Mesendoderm (in vitro differentiated cells): ENCODE data around the gene SMYD3.
A peak's percentile ranks its signal among the peaks of the same experiment; 100 is the strongest.

Source experiments
- DNase-seq: peaks from one replicate; pipeline ENCODE4 v3.0.0; 2013
- H2AK5ac ChIP-seq: 2 replicates; pipeline ENCODE4 v1.6.1; 2013; ENCODE audit warnings: low read length, inconsistent platforms
- H2BK120ac ChIP-seq: 2 replicates; pipeline ENCODE4 v1.6.1; 2013; ENCODE audit warnings: low read depth, mild to moderate bottlenecking, low read length, moderate library complexity, mixed read lengths
- H2BK15ac ChIP-seq: replicated peaks from 2 replicates; pipeline ENCODE4 v1.6.1; 2013; ENCODE audit warnings: low read depth, mild to moderate bottlenecking, moderate library complexity
- H2BK5ac ChIP-seq: 2 replicates; pipeline ENCODE4 v1.6.1; 2013; ENCODE audit warnings: low read length, inconsistent platforms
- H3K18ac ChIP-seq: 2 replicates; pipeline ENCODE4 v1.6.1; 2013; ENCODE audit warnings: mild to moderate bottlenecking, low read length, mixed read lengths
- H3K23ac ChIP-seq: one replicate; pipeline ENCODE4 v1.6.1; 2013; ENCODE audit warnings: low read length
- H3K27ac ChIP-seq: 2 replicates; pipeline ENCODE4 v1.5.1; 2013; ENCODE audit warnings: low read depth, mild to moderate bottlenecking, inconsistent platforms, low read length, moderate library complexity
- H3K27me3 ChIP-seq: 2 replicates; pipeline ENCODE4 v1.6.1; 2013; ENCODE audit warnings: low read length, control low read depth, mild to moderate bottlenecking, inconsistent platforms; ENCODE audit not compliant: insufficient read depth, poor library complexity
- H3K36me3 ChIP-seq: 2 replicates; pipeline ENCODE4 v1.6.1; 2013; ENCODE audit warnings: low read length, inconsistent platforms; ENCODE audit not compliant: control insufficient read depth, insufficient read depth
- H3K4ac ChIP-seq: one replicate; pipeline ENCODE4 v1.6.1; 2013; ENCODE audit warnings: low read depth, mild to moderate bottlenecking, low read length, moderate library complexity
- H3K4me1 ChIP-seq: 2 replicates; pipeline ENCODE4 v1.6.1; 2013; ENCODE audit warnings: low read depth, low read length, inconsistent platforms; ENCODE audit not compliant: control insufficient read depth
- H3K4me2 ChIP-seq: 2 replicates; pipeline ENCODE4 v1.6.1; 2013; ENCODE audit warnings: low read length
- H3K4me3 ChIP-seq: 2 replicates; pipeline ENCODE4 v1.5.1; 2013; ENCODE audit warnings: mild to moderate bottlenecking, low read length
- H3K56ac ChIP-seq: one replicate; pipeline ENCODE4 v1.6.1; 2013; ENCODE audit warnings: low read length
- H3K79me1 ChIP-seq: 2 replicates; pipeline ENCODE4 v1.6.1; 2013; ENCODE audit warnings: low read length, inconsistent platforms
- H3K79me2 ChIP-seq: 2 replicates; pipeline ENCODE4 v1.6.1; 2013; ENCODE audit warnings: mild to moderate bottlenecking, low read length; ENCODE audit not compliant: control insufficient read depth, insufficient read depth
- H3K9ac ChIP-seq: 2 replicates; pipeline ENCODE4 v1.6.1; 2013; ENCODE audit warnings: low read length, inconsistent platforms
- H4K5ac ChIP-seq: one replicate; pipeline ENCODE4 v1.6.1; 2013; ENCODE audit warnings: low read length
- H4K8ac ChIP-seq: one replicate; pipeline ENCODE4 v1.6.1; 2013; ENCODE audit warnings: low read depth, mild to moderate bottlenecking, control low read depth, low read length, moderate library complexity
- WGBS: extraction: QIAGEN DNeasy Blood & Tissue Kit; methylation state at CpG from one replicate; pipeline ENCODE4 v1.1.7; 2013; ENCODE audit warnings: low lambda C conversion rate, missing lambda C conversion rate; ENCODE audit not compliant: insufficient coverage; ENCODE audit errors: extremely low coverage; 5-methylcytosine and 5-hydroxymethylcytosine counted together

Gene SMYD3

GRCh38 chr1:246418565-246419312, 88.3 kb downstream of the SMYD3 start:
- Histone ChIP-seq H3K56ac (no peak overlapping the region), H3K36me3 (no peaks in the 10 kb centered on the region), H3K4me3 (no peak overlapping the region), H3K4ac (no peak overlapping the region), H4K8ac (no peak overlapping the region), H3K27me3 (no peaks in the 10 kb centered on the region), H3K9ac (no peak overlapping the region), H3K4me2 (no peak overlapping the region), H2AK5ac (no peak overlapping the region), H2BK5ac (no peak overlapping the region), H4K5ac (no peak overlapping the region), H2BK15ac (no peak overlapping the region), H3K27ac (no peak overlapping the region), H3K18ac (no peak overlapping the region), H3K4me1 (no peaks in the 10 kb centered on the region), H3K79me1 (no peaks in the 10 kb centered on the region), H2BK120ac (no peak overlapping the region), H3K23ac (no peak overlapping the region), H3K79me2 (no peaks in the 10 kb centered on the region)
- WGBS, result no CpG with 5 or more reads among the region's 19 CpGs
- no peak for DNase-seq

- WGBS, result no CpG with 5 or more reads among the region's 6 CpGs
- Histone ChIP-seq H3K23ac (no peak overlapping the region), H3K56ac (no peak overlapping the region), H3K9ac (no peak overlapping the region), H2BK5ac (no peak overlapping the region), H3K36me3 (no peaks in the 10 kb centered on the region), H2BK15ac (no peak overlapping the region), H3K27ac (no peak overlapping the region), H2AK5ac (no peak overlapping the region), H3K18ac (no peak overlapping the region), H3K79me1 (no peaks in the 10 kb centered on the region), H4K8ac (no peak overlapping the region), H3K4me2 (no peak overlapping the region), H3K4me1 (no peaks in the 10 kb centered on the region), H3K27me3 (no peaks in the 10 kb centered on the region), H4K5ac (no peak overlapping the region), H3K4me3 (no peak overlapping the region), H3K4ac (no peak overlapping the region), H3K79me2 (no peaks in the 10 kb centered on the region), H2BK120ac (no peak overlapping the region)
- no peak for DNase-seq
Observed at GRCh38 chr1:246417813-246418564, 89.1 kb downstream of the SMYD3 start.

DNA sequence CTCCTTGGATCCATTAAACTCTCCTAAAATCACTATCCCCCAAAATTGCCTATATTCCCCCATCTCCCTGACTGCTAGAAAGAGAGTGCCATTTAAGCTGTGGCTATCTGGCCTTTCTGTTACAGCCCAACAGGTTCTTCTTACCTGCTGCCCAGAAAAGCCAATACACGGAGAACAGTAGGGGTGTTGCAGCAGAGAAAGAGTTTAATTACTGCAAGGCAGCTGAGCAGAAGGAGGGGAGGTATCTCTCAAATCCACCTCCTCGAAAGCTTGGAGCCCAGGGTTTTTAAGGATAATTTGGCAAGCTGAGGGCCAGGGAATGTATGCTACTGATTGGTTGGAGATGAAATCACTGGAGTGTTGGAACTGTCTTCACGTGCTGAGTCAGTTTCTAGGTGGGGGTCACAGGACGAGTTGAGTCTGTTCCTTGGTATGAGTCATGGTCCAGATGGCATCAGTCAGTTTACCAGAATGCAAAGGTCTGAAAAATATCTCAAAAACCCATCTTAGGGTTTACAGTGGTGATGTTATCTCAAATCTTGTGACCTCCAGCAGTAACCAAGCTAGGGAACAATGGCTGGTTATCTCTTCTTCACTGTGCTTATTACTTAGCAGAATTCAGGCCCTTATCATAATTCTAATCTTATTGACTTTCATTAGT, 89.8 kb downstream of the SMYD3 start:
- no peak overlapping the region for H3K4ac ChIP-seq
- peak; percentile 56 for DNase-seq
- no peak overlapping the region for H3K23ac ChIP-seq
- H3K36me3 ChIP-seq, result no peaks in the 10 kb centered on the region
- no peak overlapping the region for H2BK15ac ChIP-seq
- H2BK120ac ChIP-seq, result no peak overlapping the region
- H3K27ac ChIP-seq, result peak overlapping the region; percentile 40
- H3K4me2 ChIP-seq, result no peak overlapping the region
- H3K27me3 ChIP-seq, result no peaks in the 10 kb centered on the region
- no peaks in the 10 kb centered on the region for H3K79me2 ChIP-seq
- H3K79me1 ChIP-seq, result no peaks in the 10 kb centered on the region
- H3K4me3 ChIP-seq, result no peak overlapping the region
- no peaks in the 10 kb centered on the region for H3K4me1 ChIP-seq
- H3K9ac ChIP-seq, result no peak overlapping the region
- no CpG with 5 or more reads among the region's 4 CpGs for WGBS
- no peak overlapping the region for H4K5ac ChIP-seq
- H2BK5ac ChIP-seq, result no peak overlapping the region
- H3K18ac ChIP-seq, result no peak overlapping the region
- H4K8ac ChIP-seq, result no peak overlapping the region
- H3K56ac ChIP-seq, result no peak overlapping the region
- no peak overlapping the region for H2AK5ac ChIP-seq

GRCh38 chr1:246416261-246416660, 90.8 kb downstream of the SMYD3 start:
- no peaks in the 10 kb centered on the region for H3K79me2 ChIP-seq
- H3K56ac ChIP-seq, result no peak overlapping the region
- WGBS, result no CpG with 5 or more reads among the region's 1 CpG
- H4K5ac ChIP-seq, result no peak overlapping the region
- H3K4ac ChIP-seq, result no peak overlapping the region
- no peak overlapping the region for H3K18ac ChIP-seq
- no peak overlapping the region for H3K9ac ChIP-seq
- H3K23ac ChIP-seq, result no peak overlapping the region
- H3K4me2 ChIP-seq, result no peak overlapping the region
- H2BK15ac ChIP-seq, result no peak overlapping the region
- H2AK5ac ChIP-seq, result no peak overlapping the region
- DNase-seq, result no peak
- no peak overlapping the region for H4K8ac ChIP-seq
- H3K79me1 ChIP-seq, result no peaks in the 10 kb centered on the region
- H3K4me1 ChIP-seq, result no peaks in the 10 kb centered on the region
- no peak overlapping the region for H3K27ac ChIP-seq
- H2BK120ac ChIP-seq, result no peak overlapping the region
- H3K27me3 ChIP-seq, result no peaks in the 10 kb centered on the region
- no peak overlapping the region for H2BK5ac ChIP-seq
- no peaks in the 10 kb centered on the region for H3K36me3 ChIP-seq
- no peak overlapping the region for H3K4me3 ChIP-seq

DNA sequence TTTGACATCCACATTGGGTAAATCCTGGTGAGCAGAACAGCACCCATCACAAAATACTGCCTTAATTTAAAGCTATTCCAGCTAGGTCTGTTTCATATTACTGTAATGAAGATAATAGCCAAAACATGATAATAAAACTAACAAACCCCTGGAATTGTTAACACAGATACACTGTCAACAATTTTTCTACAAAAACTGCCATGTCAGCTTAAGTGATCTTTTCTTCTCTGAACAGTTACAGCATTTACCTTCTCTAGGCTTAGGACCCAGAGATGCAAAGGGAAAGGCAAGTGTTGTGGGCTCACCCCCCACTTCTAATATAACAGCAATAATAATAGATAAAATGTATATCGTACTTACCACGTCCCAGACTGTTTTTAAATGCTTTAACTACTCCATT, 92.1 kb downstream of the SMYD3 start:
- 100% methylated on average over 1 of the region's 2 CpGs for WGBS
- H3K79me2 ChIP-seq, result no peaks in the 10 kb centered on the region
- H2BK15ac ChIP-seq, result no peak overlapping the region
- H3K79me1 ChIP-seq, result no peaks in the 10 kb centered on the region
- DNase-seq, result no peak
- H3K23ac ChIP-seq, result no peak overlapping the region
- H2BK120ac ChIP-seq, result no peak overlapping the region
- no peak overlapping the region for H2BK5ac ChIP-seq
- H3K4me1 ChIP-seq, result no peaks in the 10 kb centered on the region
- H3K18ac ChIP-seq, result no peak overlapping the region
- H3K4me3 ChIP-seq, result no peak overlapping the region
- H3K27ac ChIP-seq, result no peak overlapping the region
- no peak overlapping the region for H3K9ac ChIP-seq
- no peaks in the 10 kb centered on the region for H3K27me3 ChIP-seq
- H4K8ac ChIP-seq, result no peak overlapping the region
- no peak overlapping the region for H3K56ac ChIP-seq
- no peak overlapping the region for H3K4me2 ChIP-seq
- H3K4ac ChIP-seq, result no peak overlapping the region
- no peak overlapping the region for H2AK5ac ChIP-seq
- H3K36me3 ChIP-seq, result no peaks in the 10 kb centered on the region
- H4K5ac ChIP-seq, result no peak overlapping the region
